ENCODE data around the gene RBM33. TPM values are rescaled to one million over a fixed set of nuclear protein-coding genes. Genes with fewer than 3 reads are reported as not detected.

Gene RBM33
- total and polyA plus RNA-seq, 9 of the 15 experiments (the other 6 are each of a cell fraction or from before 2014, with no cell fraction given): 4.4 to 80.7 (median 27.3) TPM

DNA sequence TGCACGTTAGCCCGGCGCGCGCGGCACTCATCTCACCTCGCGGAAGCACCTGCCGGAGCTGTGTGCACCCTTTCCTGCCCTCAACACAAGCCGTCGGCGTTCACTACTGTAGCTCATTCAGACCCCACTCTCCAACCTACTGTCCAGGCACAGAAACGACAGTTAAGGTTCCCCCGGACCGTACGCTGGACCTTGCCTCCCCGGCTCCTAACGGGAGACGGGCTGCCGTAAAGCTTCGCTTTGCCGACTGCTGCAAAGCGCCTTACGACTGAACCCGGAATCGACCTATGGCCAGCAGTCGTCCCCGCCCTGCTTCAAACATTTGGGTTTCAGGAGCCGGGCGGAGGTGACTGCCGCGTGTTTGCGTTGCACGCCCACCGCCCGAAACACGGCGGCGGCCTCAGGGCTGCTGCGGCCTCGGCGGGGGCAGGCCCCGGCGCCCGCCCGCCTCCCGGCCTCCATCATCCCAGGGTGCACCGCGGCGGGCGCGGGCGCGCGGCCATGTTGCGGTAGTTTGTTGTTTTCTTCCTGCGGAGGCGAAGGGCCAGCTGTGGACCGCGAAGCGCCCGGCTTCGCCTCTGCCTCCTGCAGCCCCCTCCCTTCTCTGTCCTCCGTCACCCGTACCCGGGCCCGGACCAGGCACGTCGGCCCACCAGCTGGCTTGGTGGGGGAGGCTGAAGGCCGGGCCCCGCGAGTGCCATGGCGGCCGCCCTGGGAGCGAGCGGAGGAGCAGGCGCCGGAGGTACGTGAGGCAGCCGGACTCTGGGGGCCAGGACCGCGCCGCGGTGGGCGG is at the start of gene RBM33 (continued):
- no peak for TF ChIP-seq FOXA1 (IDR thresholded peaks at IDR 0.05; ENCODE audit: borderline replicate concordance)
- peak; percentile 56 for TF ChIP-seq NFIC (IDR thresholded peaks at IDR 0.05)
- no peak for TF ChIP-seq SETDB1 (IDR thresholded peaks at IDR 0.05; ENCODE audit: low read length)
- no peak for TF ChIP-seq SRSF1 (IDR thresholded peaks at IDR 0.05; ENCODE audit: low read depth, low read length)
- no peak for TF ChIP-seq KLF6 (CRISPR knock-in tag; IDR thresholded peaks at IDR 0.05; ENCODE audit: borderline replicate concordance)
- peak; percentile 99 for TF ChIP-seq PHF8 (IDR thresholded peaks at IDR 0.05; ENCODE audit: borderline replicate concordance, low read length)
- no peak for TF ChIP-seq JUN (IDR thresholded peaks at IDR 0.05; ENCODE audit: borderline replicate concordance, low read depth, low read length)
- TF ChIP-seq JUN (CRISPR knock-in tag; IDR thresholded peaks at IDR 0.05; ENCODE audit: borderline replicate concordance): peak; percentile 68; the same call in 1 of the 2 replicates
- TF ChIP-seq, protein P1, sequence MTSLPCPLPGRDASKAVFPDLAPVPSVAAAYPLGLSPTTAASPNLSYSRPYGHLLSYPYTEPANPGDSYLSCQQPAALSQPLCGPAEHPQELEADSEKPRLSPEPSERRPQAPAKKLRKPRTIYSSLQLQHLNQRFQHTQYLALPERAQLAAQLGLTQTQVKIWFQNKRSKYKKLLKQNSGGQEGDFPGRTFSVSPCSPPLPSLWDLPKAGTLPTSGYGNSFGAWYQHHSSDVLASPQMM (CRISPR knock-in tag; IDR thresholded peaks at IDR 0.05): no peak
- TF ChIP-seq KAT7 (CRISPR knock-in tag; IDR thresholded peaks at IDR 0.05; ENCODE audit: borderline replicate concordance): peak; percentile 26; the same call in 1 of the 2 replicates
- no peak for TF ChIP-seq CEBPB (tag; IDR thresholded peaks at IDR 0.05)
- TF ChIP-seq CBFA2T2 (conservative IDR thresholded peaks at IDR 0.05): no peak
- TF ChIP-seq ZNF263 (CRISPR knock-in tag; IDR thresholded peaks at IDR 0.05; ENCODE audit: borderline replicate concordance): peak; percentile 45
- TF ChIP-seq, protein P2, sequence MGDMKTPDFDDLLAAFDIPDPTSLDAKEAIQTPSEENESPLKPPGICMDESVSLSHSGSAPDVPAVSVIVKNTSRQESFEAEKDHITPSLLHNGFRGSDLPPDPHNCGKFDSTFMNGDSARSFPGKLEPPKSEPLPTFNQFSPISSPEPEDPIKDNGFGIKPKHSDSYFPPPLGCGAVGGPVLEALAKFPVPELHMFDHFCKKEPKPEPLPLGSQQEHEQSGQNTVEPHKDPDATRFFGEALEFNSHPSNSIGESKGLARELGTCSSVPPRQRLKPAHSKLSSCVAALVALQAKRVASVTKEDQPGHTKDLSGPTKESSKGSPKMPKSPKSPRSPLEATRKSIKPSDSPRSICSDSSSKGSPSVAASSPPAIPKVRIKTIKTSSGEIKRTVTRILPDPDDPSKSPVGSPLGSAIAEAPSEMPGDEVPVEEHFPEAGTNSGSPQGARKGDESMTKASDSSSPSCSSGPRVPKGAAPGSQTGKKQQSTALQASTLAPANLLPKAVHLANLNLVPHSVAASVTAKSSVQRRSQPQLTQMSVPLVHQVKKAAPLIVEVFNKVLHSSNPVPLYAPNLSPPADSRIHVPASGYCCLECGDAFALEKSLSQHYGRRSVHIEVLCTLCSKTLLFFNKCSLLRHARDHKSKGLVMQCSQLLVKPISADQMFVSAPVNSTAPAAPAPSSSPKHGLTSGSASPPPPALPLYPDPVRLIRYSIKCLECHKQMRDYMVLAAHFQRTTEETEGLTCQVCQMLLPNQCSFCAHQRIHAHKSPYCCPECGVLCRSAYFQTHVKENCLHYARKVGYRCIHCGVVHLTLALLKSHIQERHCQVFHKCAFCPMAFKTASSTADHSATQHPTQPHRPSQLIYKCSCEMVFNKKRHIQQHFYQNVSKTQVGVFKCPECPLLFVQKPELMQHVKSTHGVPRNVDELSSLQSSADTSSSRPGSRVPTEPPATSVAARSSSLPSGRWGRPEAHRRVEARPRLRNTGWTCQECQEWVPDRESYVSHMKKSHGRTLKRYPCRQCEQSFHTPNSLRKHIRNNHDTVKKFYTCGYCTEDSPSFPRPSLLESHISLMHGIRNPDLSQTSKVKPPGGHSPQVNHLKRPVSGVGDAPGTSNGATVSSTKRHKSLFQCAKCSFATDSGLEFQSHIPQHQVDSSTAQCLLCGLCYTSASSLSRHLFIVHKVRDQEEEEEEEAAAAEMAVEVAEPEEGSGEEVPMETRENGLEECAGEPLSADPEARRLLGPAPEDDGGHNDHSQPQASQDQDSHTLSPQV (IDR thresholded peaks at IDR 0.05): peak; percentile 80
- 0 out of 2 replicates have a peak, but pooled peaks have one; percentile 79 for TF ChIP-seq PHB (CRISPR knock-in tag; IDR thresholded peaks at IDR 0.05)
- peak; percentile 70; the same call in 1 of the 2 replicates for TF ChIP-seq ZNF76 (CRISPR knock-in tag; IDR thresholded peaks at IDR 0.05; ENCODE audit: borderline replicate concordance)
- TF ChIP-seq ZZZ3 (IDR thresholded peaks at IDR 0.05): no peak
- TF ChIP-seq, protein P3, sequence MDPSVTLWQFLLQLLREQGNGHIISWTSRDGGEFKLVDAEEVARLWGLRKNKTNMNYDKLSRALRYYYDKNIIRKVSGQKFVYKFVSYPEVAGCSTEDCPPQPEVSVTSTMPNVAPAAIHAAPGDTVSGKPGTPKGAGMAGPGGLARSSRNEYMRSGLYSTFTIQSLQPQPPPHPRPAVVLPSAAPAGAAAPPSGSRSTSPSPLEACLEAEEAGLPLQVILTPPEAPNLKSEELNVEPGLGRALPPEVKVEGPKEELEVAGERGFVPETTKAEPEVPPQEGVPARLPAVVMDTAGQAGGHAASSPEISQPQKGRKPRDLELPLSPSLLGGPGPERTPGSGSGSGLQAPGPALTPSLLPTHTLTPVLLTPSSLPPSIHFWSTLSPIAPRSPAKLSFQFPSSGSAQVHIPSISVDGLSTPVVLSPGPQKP (CRISPR knock-in tag; IDR thresholded peaks at IDR 0.05): no peak
- 0 out of 2 replicates have a peak, but pooled peaks have one; percentile 23 for TF ChIP-seq MED1 (CRISPR knock-in tag; IDR thresholded peaks at IDR 0.05; ENCODE audit: borderline replicate concordance)
- TF ChIP-seq ZSCAN32 (CRISPR knock-in tag; IDR thresholded peaks at IDR 0.05): no peak
- TF ChIP-seq KDM4B (IDR thresholded peaks at IDR 0.05; ENCODE audit: borderline replicate concordance in 2 of 2, low read depth in 1 of 2): no peak
- TF ChIP-seq NBN (IDR thresholded peaks at IDR 0.05; ENCODE audit: low read depth): no peak
- peak; percentile 47 for TF ChIP-seq RBM22 (IDR thresholded peaks at IDR 0.05; ENCODE audit: low read depth, low read length, poor library complexity, severe bottlenecking)

Measured in K562 (cell line).